Lung (tissue), 12 donors: ENCODE measurements around the gene ZSCAN22. TPM values are rescaled to one million over a fixed set of nuclear protein-coding genes. Genes with fewer than 3 reads are reported as not detected.
"Not testable (repeated sequence)": the region's sequence is repeated elsewhere in the genome, so short reads cannot be mapped to it uniquely, and the experiment has no call there.

ENCODE experiments used
- ATAC-seq: fragments of 200-7000 bp; cut with Tn5 transposase; one replicate; pipeline ENCODE4 v1.9.1; 2020; ENCODE audit warnings: moderate number of reproducible peaks; ENCODE audit not compliant: insufficient read depth, low FRiP score
- DNase-seq, 3 donors: peaks; one replicate each; pipeline ENCODE4 v3.0.0-alpha.2; 2013 to 2017
- H3K27ac ChIP-seq, 2 donors: one replicate each; pipeline ENCODE4 v1.5.1; 2013; ENCODE audit warnings: mild to moderate bottlenecking in 2 of 2, moderate library complexity in 2 of 2, control low read depth in 1 of 2, inconsistent platforms in 1 of 2, low read depth in 1 of 2, low read length in 1 of 2
- H3K27me3 ChIP-seq, 3 donors: one replicate each; pipeline ENCODE4 v1.5.1; 2013; ENCODE audit warnings: low read length in 2 of 3; ENCODE audit not compliant: control insufficient read depth in 3 of 3, insufficient read depth in 3 of 3
- H3K36me3 ChIP-seq, 4 donors: one replicate each; pipeline ENCODE4 v1.5.1; 2013; ENCODE audit warnings: low read length in 4 of 4, mild to moderate bottlenecking in 1 of 4, moderate library complexity in 1 of 4; ENCODE audit not compliant: control insufficient read depth in 4 of 4, insufficient read depth in 4 of 4
- H3K4me1 ChIP-seq, 5 donors: one replicate each; pipeline ENCODE4 v1.5.1; 2013; ENCODE audit warnings: low read length in 5 of 5, mild to moderate bottlenecking in 2 of 5, moderate library complexity in 1 of 5; ENCODE audit not compliant: control insufficient read depth in 5 of 5, insufficient read depth in 5 of 5
- H3K4me3 ChIP-seq: one replicate; pipeline ENCODE4 v1.5.1; 2013; ENCODE audit warnings: mild to moderate bottlenecking, control low read depth, moderate library complexity
- H3K9ac ChIP-seq, 2 donors: one replicate each; pipeline ENCODE4 v1.5.1; 2013; ENCODE audit warnings: low read length in 2 of 2, control low read depth in 1 of 2; ENCODE audit not compliant: insufficient read depth in 1 of 2
- H3K9me3 ChIP-seq, 4 donors: one replicate each; pipeline ENCODE4 v1.5.1; 2013; ENCODE audit warnings: low read length in 3 of 4, mild to moderate bottlenecking in 1 of 4, moderate library complexity in 1 of 4; ENCODE audit not compliant: control insufficient read depth in 4 of 4, insufficient read depth in 3 of 4
- WGBS, 2 donors: extraction: QIAGEN DNeasy Blood & Tissue Kit; methylation state at CpG; one replicate each; pipeline ENCODE4 v1.1.7; 2013; 5-methylcytosine and 5-hydroxymethylcytosine counted together
- polyA plus RNA-seq, 2 donors: library from polyadenylated mRNA; stranded (reverse); fragments of 200-250 nt; gene quantifications; one replicate each; pipeline ENCODE4 v1.2.1, GENCODE V29; 2013
- total RNA-seq, 2 donors: library from RNA; depleted of rRNA in 1 of 2; stranded (reverse); fragments of >200 nt in 1 of 2; gene quantifications; one replicate each; pipeline ENCODE4 v1.2.1, GENCODE V29; 2014 to 2021
- TF ChIP-seq, protein P1 (sequence below): IDR thresholded peaks from 2 replicates; pipeline ENCODE4 v1.5.1; 2012; ENCODE audit warnings: mild to moderate bottlenecking; ENCODE audit errors: control extremely low read depth, extremely low read depth
- donor health status: control.
- donor health status: control.
- donor health status: Bipolar disorder and iron deficiency.
- donor health status: healthy.
- donor health status: DM: yes; HTN: yes; CAD: no.

The ZSCAN22 gene
- total and polyA plus RNA-seq, 4 donors: 0.93 to 3.7 (median 2.4) TPM

DNA sequence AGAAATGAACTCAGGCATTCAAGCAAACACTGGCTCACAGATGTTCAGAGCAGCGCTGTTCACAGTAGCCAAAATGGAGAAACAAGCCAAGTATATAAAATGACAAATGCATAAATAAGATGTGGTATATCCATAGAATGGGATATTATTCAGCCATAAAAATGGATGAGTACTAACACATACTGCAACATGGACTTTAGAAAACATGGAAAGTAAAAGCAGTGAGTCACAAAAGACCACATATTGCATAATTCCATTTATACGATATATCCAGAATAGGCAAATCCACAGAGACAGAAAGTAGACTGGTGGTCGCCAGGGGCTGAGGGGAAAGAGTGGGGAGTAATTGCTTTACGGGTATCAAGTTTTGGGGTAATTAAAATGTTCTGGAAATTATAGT, 47.4 kb downstream of the ZSCAN22 start:
- 73 to 81% methylated on average over 4 of the region's 4 CpGs for WGBS, 2 donors
- H3K27ac ChIP-seq: no peak overlapping the region
- no peak overlapping the region for H3K9ac ChIP-seq
- no peaks in the 10 kb centered on the region for H3K27me3 ChIP-seq
- ATAC-seq (no peak), DNase-seq (no peak)
- peaks cover 0 to 7% (median 0%) of the 10 kb centered on the region in 5 donors for H3K4me1 ChIP-seq
- peaks cover 0 to 3% (median 0%) of the 10 kb centered on the region in 4 donors for H3K36me3 ChIP-seq
- peaks cover 0 to 2% (median 0%) of the 10 kb centered on the region in 4 donors for H3K9me3 ChIP-seq
- TF ChIP-seq, protein P1, sequence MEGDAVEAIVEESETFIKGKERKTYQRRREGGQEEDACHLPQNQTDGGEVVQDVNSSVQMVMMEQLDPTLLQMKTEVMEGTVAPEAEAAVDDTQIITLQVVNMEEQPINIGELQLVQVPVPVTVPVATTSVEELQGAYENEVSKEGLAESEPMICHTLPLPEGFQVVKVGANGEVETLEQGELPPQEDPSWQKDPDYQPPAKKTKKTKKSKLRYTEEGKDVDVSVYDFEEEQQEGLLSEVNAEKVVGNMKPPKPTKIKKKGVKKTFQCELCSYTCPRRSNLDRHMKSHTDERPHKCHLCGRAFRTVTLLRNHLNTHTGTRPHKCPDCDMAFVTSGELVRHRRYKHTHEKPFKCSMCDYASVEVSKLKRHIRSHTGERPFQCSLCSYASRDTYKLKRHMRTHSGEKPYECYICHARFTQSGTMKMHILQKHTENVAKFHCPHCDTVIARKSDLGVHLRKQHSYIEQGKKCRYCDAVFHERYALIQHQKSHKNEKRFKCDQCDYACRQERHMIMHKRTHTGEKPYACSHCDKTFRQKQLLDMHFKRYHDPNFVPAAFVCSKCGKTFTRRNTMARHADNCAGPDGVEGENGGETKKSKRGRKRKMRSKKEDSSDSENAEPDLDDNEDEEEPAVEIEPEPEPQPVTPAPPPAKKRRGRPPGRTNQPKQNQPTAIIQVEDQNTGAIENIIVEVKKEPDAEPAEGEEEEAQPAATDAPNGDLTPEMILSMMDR: no peak
- H3K4me3 ChIP-seq: no peak overlapping the region

DNA sequence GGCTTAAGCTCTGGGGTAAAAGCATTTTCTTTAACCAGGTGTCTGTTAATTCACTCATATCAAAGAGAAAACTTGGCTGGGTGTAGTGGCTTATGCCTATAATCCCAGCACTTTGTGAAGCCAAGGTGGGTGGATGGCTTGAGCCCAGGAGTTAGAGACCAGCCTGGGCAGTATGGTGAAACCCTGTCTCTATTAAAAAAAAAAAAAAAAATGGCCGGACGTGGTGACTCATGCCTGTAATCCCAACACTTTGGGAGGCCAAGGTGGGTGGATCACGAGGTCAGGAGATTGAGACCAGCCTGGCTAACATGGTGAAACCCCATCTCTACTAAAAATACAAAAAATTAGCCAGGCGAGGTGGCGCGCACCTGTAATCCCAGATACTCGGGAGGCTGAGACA, 49.9 kb downstream of the ZSCAN22 start:
- not testable (repeated sequence) for H3K36me3 ChIP-seq, H3K9me3 ChIP-seq, H3K4me3 ChIP-seq, H3K27ac ChIP-seq, H3K9ac ChIP-seq, ATAC-seq, DNase-seq, H3K27me3 ChIP-seq
- peaks cover 0 to 17% (median 8%) of the 10 kb centered on the region in 5 donors for H3K4me1 ChIP-seq
- 86 to 88% methylated on average over 7 of the region's 7 CpGs for WGBS, 2 donors

DNA sequence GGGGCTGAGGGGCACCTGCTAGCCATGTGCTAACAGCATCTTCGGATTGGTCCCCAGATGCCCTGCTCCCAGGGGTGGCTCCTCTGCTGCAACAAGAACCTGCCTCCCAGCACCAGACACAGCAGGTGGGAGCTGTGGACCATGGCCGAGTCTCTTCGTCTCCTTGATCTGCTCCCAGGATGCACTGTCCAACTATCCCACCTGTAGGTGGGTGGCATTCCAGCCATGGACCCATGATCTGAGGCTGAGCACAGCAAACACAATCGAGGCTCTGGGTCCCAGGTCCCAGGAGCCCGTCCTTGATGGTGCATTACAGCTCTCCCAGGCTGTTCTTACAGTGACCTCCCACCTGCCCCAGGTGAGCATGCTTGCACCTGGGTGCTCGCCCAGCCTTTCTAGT, 52.5 kb downstream of the ZSCAN22 start:
- Histone ChIP-seq H3K27me3 (no peaks in the 10 kb centered on the region), H3K9ac (no peak overlapping the region), H3K9me3 (no peaks in the 10 kb centered on the region), H3K27ac (no peak overlapping the region), H3K4me3 (no peak overlapping the region), H3K36me3 (no peaks in the 10 kb centered on the region), H3K4me1 (peaks cover 0 to 20% (median 8%) of the 10 kb centered on the region in 5 donors)
- TF ChIP-seq, protein P1: no peak
- ATAC-seq (no peak), DNase-seq (no peak)
- 94% methylated on average over 6 of the region's 6 CpGs for WGBS, 2 donors

DNA sequence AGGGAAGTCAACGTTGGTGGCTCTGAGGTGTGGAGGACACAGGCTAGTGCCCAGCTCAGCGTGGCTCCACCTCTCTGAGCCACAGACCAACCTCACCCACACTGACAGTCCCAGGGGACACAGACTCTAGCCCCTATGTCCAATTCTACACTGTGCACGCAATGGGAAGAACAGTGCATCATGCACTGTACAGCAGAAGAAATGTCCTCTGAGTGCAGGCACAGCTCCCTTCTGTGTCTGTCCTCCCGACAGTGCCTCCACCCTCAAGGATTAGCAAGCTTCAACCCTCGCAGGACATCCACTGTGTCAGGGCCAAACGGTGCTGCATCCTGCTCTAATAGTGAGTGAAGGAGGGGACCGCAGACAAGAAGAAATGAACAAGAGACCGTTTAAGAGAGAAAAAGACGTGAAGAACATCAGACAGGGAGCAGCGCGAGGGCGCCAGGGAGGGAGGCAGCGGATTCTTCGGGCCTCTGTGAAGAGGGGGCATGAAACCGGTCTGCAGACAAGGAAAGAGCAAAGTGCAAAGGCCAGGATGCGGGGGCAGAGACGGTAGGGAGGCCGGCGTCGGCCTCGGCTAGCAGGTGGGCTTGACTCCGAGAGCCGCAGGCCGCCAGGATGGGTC, 53.4 kb downstream of the ZSCAN22 start:
- Histone ChIP-seq H3K27ac (peak overlapping the region; percentile 88 to 97), H3K9ac (peak overlapping the region; percentile 69 to 79), H3K4me3 (peak overlapping the region; percentile 55), H3K36me3 (no peaks in the 10 kb centered on the region), H3K9me3 (no peaks in the 10 kb centered on the region), H3K4me1 (peaks cover 0 to 20% (median 8%) of the 10 kb centered on the region in 5 donors), H3K27me3 (no peaks in the 10 kb centered on the region)
- TF ChIP-seq, protein P1: no peak
- DNase-seq: no peak
- ATAC-seq: no peak
- 7 to 9% methylated on average over 24 of the region's 24 CpGs for WGBS, 2 donors
